ENCODE results near the gene ASTN2.
A peak's percentile ranks its signal among the peaks of the same experiment; 100 is the strongest.
"Not testable (repeated sequence)": the region's sequence is repeated elsewhere in the genome, so short reads cannot be mapped to it uniquely, and the experiment has no call there.

The ASTN2 gene

GRCh38 chr9:116843863-116844620 is 570.8 kb downstream of the ASTN2 start:
- no peak for DNase-seq

- no peak for DNase-seq
These were observed 572.2 kb downstream of the ASTN2 start for GRCh38 chr9:116842658-116843057.

- DNase-seq, result not testable (repeated sequence)
These were observed 576.4 kb downstream of the ASTN2 start for GRCh38 chr9:116838468-116838867.

- DNase-seq, result no peak
These were observed 577.6 kb downstream of the ASTN2 start for GRCh38 chr9:116837018-116837989.

GRCh38 chr9:116830321-116830720 is 584.5 kb downstream of the ASTN2 start:
- DNase-seq, result not testable (repeated sequence)

- no peak for DNase-seq
These were observed 593.1 kb downstream of the ASTN2 start for GRCh38 chr9:116821633-116822229.

- DNase-seq, result no peak
These were observed 595.7 kb downstream of the ASTN2 start for GRCh38 chr9:116819116-116819515.

- no peak for DNase-seq
These were observed 597.1 kb downstream of the ASTN2 start for GRCh38 chr9:116817762-116818161.

- DNase-seq, result no peak
These were observed 598.4 kb downstream of the ASTN2 start for GRCh38 chr9:116816484-116816883.

GRCh38 chr9:116815835-116816234 is 599.0 kb downstream of the ASTN2 start:
- DNase-seq, result no peak

GRCh38 chr9:116813031-116813300 is 601.9 kb downstream of the ASTN2 start:
- DNase-seq, result peak; percentile 29

GRCh38 chr9:116812231-116813030 is 602.4 kb downstream of the ASTN2 start:
- peak; percentile 58 for DNase-seq

GRCh38 chr9:116809656-116810055 is 605.2 kb downstream of the ASTN2 start:
- no peak for DNase-seq

- DNase-seq, result peak; percentile 29
These were observed 608.8 kb downstream of the ASTN2 start for GRCh38 chr9:116806075-116806474.

- DNase-seq, result no peak
These were observed 614.0 kb downstream of the ASTN2 start for GRCh38 chr9:116800885-116801284.

- no peak for DNase-seq
These were observed 614.8 kb downstream of the ASTN2 start for GRCh38 chr9:116800074-116800473.

GRCh38 chr9:116798521-116798920 is 616.3 kb downstream of the ASTN2 start:
- no peak for DNase-seq

- DNase-seq, result no peak
These were observed 617.6 kb downstream of the ASTN2 start for GRCh38 chr9:116797276-116797675.

- DNase-seq, result no peak
These were observed 618.2 kb downstream of the ASTN2 start for GRCh38 chr9:116796669-116797068.

- DNase-seq, result no peak
These were observed 619.0 kb downstream of the ASTN2 start for GRCh38 chr9:116795821-116796220.

- no peak for DNase-seq
These were observed 622.6 kb downstream of the ASTN2 start for GRCh38 chr9:116792271-116792670.

- no peak for DNase-seq
These were observed 623.5 kb downstream of the ASTN2 start for GRCh38 chr9:116791326-116791725.

GRCh38 chr9:116789081-116789480 is 625.8 kb downstream of the ASTN2 start:
- no peak for DNase-seq

Data from fibroblast of skin of scalp (primary cell).